ENCODE measurements around the gene ECHDC3. TPM values are rescaled to one million over a fixed set of nuclear protein-coding genes. Genes with fewer than 3 reads are reported as not detected.

ECHDC3 gene
- total RNA-seq, 1 experiment from 2014 or later = 8.9 TPM

DNA sequence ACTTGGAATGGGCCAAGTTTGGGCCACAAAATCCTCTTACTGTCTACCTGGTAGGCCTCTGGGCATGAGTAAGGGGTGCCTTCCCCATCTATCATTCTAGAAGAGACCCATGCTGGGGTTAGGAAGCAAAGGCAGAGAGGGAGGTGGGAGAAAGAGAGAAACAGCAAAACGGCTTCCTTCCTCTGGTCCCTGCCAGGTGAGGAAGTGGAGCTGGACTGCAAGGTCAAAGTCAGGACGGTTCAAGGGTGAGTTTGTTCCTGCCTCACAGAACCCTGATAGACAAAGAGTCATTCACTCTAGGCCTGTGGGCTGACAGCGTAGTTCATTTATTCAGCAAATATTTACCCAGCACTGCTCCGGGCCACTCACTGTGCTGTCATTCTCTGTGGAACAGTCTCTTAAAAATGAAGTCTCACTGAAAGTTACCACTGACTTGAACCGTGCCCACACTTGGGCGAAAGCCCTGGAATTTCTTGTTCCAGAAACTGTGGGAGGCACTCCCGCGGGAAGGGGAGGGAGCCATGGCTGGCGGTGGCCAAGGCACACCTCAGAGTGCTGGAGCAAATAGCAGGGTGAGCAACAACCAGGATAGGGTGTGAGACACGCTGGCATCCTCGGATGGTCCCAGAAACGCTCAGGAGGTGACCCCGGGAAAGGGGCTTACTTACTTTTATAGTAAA is 26.2 kb upstream of the ECHDC3 start:
- no TSS peak for BruUV-seq (replicated peaks)
- DNase-seq (ENCODE audit: low spot score) = no peak
- Histone ChIP-seq H3K27ac (ENCODE audit: low read depth, low read length, poor library complexity, severe bottlenecking) (no peak overlapping the region), H3K9me3 (ENCODE audit: low read depth, low read length, poor library complexity, severe bottlenecking) (no peaks in the 10 kb centered on the region), H3K4me1 (ENCODE audit: insufficient read depth, low read length, poor library complexity, severe bottlenecking) (no peaks in the 10 kb centered on the region), H3K36me3 (ENCODE audit: insufficient read depth, low read length, poor library complexity, severe bottlenecking) (no peaks in the 10 kb centered on the region), H3K4me3 (ENCODE audit: low read depth, low read length, poor library complexity, severe bottlenecking) (no peak overlapping the region), H3K27me3 (replicated peaks; ENCODE audit: insufficient read depth, low read depth, low read length, poor library complexity) (no peaks in the 10 kb centered on the region)
- TF ChIP-seq, protein P1, sequence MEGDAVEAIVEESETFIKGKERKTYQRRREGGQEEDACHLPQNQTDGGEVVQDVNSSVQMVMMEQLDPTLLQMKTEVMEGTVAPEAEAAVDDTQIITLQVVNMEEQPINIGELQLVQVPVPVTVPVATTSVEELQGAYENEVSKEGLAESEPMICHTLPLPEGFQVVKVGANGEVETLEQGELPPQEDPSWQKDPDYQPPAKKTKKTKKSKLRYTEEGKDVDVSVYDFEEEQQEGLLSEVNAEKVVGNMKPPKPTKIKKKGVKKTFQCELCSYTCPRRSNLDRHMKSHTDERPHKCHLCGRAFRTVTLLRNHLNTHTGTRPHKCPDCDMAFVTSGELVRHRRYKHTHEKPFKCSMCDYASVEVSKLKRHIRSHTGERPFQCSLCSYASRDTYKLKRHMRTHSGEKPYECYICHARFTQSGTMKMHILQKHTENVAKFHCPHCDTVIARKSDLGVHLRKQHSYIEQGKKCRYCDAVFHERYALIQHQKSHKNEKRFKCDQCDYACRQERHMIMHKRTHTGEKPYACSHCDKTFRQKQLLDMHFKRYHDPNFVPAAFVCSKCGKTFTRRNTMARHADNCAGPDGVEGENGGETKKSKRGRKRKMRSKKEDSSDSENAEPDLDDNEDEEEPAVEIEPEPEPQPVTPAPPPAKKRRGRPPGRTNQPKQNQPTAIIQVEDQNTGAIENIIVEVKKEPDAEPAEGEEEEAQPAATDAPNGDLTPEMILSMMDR (conservative IDR thresholded peaks at IDR 0.05; ENCODE audit: low read depth, low read length) = no peak
- no peak for TF ChIP-seq EZH2 (IDR thresholded peaks at IDR 0.05; ENCODE audit: borderline replicate concordance, low read depth, low read length, poor library complexity, severe bottlenecking)
- CTCF ChIA-PET = no interaction called here
- intact Hi-C loops (cut with micrococcal nuclease; ENCODE audit: unreplicated experiment) = no loop called here
- POLR2A ChIA-PET (ENCODE audit: low non-redundant PET) = interaction anchor here (0.6 kb wide), 1 partner anchor 125 kb away, joined by 3 read pairs; no protein-coding TSS in a partner anchor

GRCh38 chr10:11716686-11717085 is 25.5 kb upstream of the ECHDC3 start:
- BruUV-seq (replicated peaks) = no TSS peak
- H3K27ac ChIP-seq (ENCODE audit: low read depth, low read length, poor library complexity, severe bottlenecking) = no peak overlapping the region
- CTCF ChIA-PET = no interaction called here
- POLR2A ChIA-PET (ENCODE audit: low non-redundant PET) = no interaction called here
- H3K36me3 ChIP-seq (ENCODE audit: insufficient read depth, low read length, poor library complexity, severe bottlenecking) = no peaks in the 10 kb centered on the region
- H3K9me3 ChIP-seq (ENCODE audit: low read depth, low read length, poor library complexity, severe bottlenecking) = no peaks in the 10 kb centered on the region
- no peak for DNase-seq (ENCODE audit: low spot score)
- intact Hi-C loops (cut with micrococcal nuclease; ENCODE audit: unreplicated experiment) = no loop called here
- no peaks in the 10 kb centered on the region for H3K4me1 ChIP-seq (ENCODE audit: insufficient read depth, low read length, poor library complexity, severe bottlenecking)
- no peak for TF ChIP-seq EZH2 (IDR thresholded peaks at IDR 0.05; ENCODE audit: borderline replicate concordance, low read depth, low read length, poor library complexity, severe bottlenecking)
- TF ChIP-seq, protein P1 (conservative IDR thresholded peaks at IDR 0.05; ENCODE audit: low read depth, low read length) = no peak
- H3K4me3 ChIP-seq (ENCODE audit: low read depth, low read length, poor library complexity, severe bottlenecking) = no peak overlapping the region
- H3K27me3 ChIP-seq (replicated peaks; ENCODE audit: insufficient read depth, low read depth, low read length, poor library complexity) = no peaks in the 10 kb centered on the region

- TF ChIP-seq EZH2 (IDR thresholded peaks at IDR 0.05; ENCODE audit: borderline replicate concordance, low read depth, low read length, poor library complexity, severe bottlenecking) = no peak
- TF ChIP-seq, protein P1 (conservative IDR thresholded peaks at IDR 0.05; ENCODE audit: low read depth, low read length) = no peak
- CTCF ChIA-PET = no interaction called here
- intact Hi-C loops (cut with micrococcal nuclease; ENCODE audit: unreplicated experiment) = loop anchor here (10.0 kb wide), 1 partner anchor 105 kb away; the partner anchor contains the start of gene USP6NL
- DNase-seq (ENCODE audit: low spot score) = no peak
- H3K9me3 ChIP-seq (ENCODE audit: low read depth, low read length, poor library complexity, severe bottlenecking) = no peaks in the 10 kb centered on the region
- POLR2A ChIA-PET (ENCODE audit: low non-redundant PET) = no interaction called here
- H3K27ac ChIP-seq (ENCODE audit: low read depth, low read length, poor library complexity, severe bottlenecking) = no peak overlapping the region
- no peaks in the 10 kb centered on the region for H3K4me1 ChIP-seq (ENCODE audit: insufficient read depth, low read length, poor library complexity, severe bottlenecking)
- no peaks in the 10 kb centered on the region for H3K27me3 ChIP-seq (replicated peaks; ENCODE audit: insufficient read depth, low read depth, low read length, poor library complexity)
- BruUV-seq (replicated peaks) = no TSS peak
- H3K36me3 ChIP-seq (ENCODE audit: insufficient read depth, low read length, poor library complexity, severe bottlenecking) = no peaks in the 10 kb centered on the region
- no peak overlapping the region for H3K4me3 ChIP-seq (ENCODE audit: low read depth, low read length, poor library complexity, severe bottlenecking)
Measured at GRCh38 chr10:11719496-11720259, 22.5 kb upstream of the ECHDC3 start.
